Erythroblast (primary cell): ENCODE data around the gene MSMP.

Experiments used
- DNase-seq, 2 experiments: peaks; one replicate each; lab custom pipeline; 2025; lab: John Stamatoyannopoulos, UW
- GATA1 ChIP-seq: IDR thresholded peaks from 2 replicates; pipeline ENCODE4 v1.6.1; 2011; ENCODE audit warnings: low read depth, mild to moderate bottlenecking, control low read depth, low read length, moderate library complexity
- POLR2A ChIP-seq: IDR thresholded peaks from 2 replicates; pipeline ENCODE4 v1.6.1; 2011; ENCODE audit warnings: mild to moderate bottlenecking, low read length

MSMP gene

DNA sequence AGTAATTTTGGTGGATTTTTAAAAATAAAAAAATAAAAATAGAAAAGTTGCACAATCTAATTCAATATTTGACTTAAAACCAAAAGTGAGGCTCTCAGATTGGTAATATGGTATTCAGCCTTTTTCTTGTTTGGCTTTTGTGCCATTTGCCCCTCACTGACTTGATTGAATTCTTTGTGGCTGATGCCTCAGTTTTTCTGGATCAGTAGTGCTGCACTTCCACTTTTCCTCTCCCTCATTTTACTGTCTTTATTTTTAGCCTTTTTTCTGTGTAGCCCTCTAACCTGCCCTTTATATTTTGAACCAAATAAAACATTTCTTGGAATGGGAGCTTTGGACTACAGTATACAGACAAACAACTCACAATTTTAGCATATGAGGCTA, 3.8 kb upstream of the MSMP start:
- no peak for DNase-seq
- no peak for TF ChIP-seq GATA1
- no peak for TF ChIP-seq POLR2A

DNA sequence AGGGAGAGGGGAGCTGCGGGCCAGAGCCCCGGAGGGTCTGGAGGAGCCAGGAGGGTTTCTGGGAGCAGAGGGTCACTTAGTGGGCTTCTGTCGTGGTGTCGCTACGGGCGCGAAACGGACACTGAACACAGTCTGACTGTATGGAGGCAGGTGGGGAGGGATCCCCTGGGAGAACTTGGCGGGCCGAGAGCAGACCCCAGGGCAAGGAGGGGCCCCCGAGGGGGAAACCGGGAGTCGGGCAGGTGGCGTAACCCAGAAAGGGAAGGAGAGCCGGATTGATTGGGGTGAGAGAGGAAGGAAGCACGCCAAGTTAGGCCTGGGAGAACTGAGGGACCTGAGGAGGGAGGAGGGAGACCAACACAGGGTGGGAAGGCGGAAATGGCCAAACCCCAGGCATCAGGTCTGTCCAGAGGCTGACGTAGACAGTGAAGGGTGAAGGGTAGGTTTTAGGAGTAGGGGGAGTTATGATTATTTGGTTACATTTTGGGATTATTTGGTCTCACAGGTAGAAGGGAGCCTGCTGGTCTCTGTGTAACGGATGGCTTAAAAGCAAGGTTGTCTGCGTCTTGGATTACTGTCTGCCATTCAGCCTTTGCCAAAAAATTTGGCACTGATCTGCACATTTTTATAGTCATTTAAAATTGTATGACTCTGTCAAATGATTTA, 3.3 kb upstream of the MSMP start:
- peak; percentile 63 for TF ChIP-seq POLR2A
- no peak for TF ChIP-seq GATA1
- DNase-seq: peak; percentile 47 to 49

DNA sequence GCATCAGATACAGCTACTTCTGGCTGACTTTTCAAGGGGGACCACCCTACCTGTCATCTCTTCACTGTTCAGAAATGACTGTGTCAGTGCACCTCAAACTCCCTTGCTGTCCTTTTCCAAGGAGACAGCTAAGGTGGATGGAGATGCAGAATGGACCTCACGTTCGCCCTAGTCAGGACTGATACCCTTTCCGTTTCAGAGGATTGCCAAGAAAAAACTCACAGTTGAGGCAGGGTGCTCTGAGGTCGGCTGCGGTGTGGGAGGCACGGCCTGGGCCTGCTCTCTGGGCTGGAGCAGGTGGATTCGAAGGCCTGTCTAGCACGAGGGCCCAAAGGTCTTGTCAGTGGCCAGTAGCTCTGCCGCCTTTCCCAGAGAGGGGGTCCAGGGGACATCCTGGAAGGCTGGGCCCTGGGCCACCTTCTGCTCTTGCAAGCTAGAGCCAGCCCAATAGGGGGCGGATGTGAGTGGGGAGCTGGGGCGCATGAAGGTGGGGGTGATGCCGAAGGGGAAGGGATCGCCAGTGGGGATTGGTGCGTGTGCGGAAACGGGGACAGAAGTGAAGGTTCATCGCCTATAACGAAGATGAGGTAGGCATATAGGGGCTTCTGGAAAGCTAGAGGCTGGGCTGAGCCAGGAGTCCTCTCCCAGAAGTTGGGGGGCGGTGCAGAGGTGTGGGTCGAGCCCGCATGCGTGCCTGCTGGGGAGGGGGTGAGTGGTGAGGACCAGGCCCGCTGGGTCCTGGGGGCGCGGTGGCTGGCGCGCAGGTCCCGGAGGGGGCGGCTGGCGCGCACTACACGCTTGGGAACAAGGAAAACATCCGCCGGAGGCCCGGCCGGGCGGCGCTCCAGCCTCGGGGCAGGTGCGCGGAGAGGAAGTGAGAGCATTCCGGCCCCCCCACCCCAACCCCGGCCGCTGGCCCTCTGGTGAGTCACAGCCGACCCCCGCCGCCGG, 2.5 kb upstream of the MSMP start:
- TF ChIP-seq GATA1 (no peak), POLR2A (peak; percentile 28)

DNA sequence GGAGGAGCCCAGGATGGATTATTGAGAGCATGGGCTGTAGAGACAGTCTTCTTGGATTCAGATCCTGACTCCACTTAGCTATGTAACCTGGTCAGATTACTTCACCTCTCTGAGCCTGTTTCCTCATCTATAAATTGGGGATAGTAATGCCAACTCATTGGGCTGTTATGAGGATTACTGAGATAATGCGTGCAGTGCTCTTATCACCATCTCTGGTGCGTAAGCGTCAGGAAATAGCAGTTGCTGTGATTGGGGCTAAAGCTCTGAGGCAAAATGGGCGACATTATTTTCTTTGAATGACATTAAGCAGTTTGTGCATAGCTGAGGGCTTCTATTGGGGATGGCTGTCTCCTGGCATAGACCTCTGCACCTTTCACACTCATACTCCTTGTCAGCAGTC, 995 bp upstream of the MSMP start:
- TF ChIP-seq GATA1 (no peak), POLR2A (no peak)
- peak; percentile 56 to 58 for DNase-seq

More for the DNA sequence above, 2.5 kb upstream of the MSMP start:
- peak; percentile 77 to 80 for DNase-seq

DNA sequence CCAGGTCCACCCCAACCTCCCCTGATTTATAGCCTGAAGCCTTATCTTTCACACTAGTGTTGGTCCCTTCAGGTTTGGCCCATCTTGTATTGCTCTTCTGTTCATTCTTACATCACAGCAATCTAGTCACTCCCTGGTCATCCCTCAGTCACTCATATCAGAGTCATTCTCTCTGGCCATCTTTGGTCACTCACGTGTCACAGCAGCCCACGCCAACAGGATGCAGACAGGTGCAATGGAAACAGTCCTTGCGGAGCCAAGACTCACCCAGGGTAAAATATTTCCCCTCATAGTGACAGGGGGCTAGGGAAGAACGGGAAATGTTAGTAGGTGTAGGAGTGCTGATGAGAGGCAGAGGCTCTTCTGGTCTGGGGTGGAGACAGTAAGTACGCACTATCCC, 610 bp downstream of the MSMP start:
- no peak for TF ChIP-seq GATA1
- TF ChIP-seq POLR2A: no peak
- DNase-seq: no peak

DNA sequence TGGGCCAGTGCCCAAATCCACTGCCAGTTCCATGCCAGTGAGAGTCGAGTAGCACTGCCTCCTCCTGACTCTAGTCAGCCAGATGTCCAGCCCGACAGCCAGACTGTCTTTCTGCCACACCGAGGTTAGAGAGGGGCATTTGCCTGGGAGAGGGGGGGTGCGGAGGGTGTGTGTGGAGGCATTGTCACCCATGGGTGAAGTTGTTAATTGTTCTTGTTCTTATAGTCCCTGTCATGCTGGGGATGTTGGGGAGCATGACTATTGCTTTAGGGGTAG, 3.9 kb downstream of the MSMP start:
- no peak for DNase-seq
- TF ChIP-seq POLR2A (no peak), GATA1 (no peak)

DNA sequence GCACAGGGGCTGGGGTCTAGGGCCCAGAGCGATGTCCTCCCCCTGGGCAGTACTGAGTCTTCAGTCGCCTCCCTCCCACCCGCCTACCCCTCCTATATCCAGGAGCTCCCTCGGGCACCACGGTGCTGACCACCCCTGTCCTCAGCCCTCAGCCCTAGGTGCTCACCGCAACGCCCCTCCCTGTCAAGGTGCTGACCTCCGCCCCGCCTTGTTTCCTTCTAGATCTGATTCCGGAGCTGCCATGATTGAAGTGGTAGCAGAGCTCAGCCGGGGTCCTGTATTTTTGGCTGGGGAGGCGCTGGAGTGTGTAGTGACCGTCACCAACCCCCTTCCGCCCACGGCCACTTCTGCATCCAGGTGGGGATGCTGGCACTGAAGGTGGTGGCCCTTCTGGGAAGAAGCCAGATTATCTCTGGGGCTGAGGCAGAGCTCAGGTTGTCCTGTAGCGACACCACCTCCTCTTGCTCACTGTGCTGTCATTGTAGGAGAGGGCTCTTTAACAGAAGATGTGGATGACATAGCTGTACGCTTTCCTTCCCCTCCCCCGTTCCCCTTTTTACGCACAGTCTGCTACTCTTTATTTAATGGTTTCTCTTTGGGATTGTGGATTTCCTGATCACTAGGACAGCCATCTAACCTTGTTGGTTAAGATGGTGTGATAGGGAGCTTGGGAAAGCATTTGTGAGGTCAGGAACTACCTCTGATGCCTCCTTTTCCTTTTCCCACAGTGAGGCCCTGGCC, 4.4 kb downstream of the MSMP start:
- DNase-seq: peak; percentile 45 to 53
- TF ChIP-seq POLR2A: no peak
- no peak for TF ChIP-seq GATA1

DNA sequence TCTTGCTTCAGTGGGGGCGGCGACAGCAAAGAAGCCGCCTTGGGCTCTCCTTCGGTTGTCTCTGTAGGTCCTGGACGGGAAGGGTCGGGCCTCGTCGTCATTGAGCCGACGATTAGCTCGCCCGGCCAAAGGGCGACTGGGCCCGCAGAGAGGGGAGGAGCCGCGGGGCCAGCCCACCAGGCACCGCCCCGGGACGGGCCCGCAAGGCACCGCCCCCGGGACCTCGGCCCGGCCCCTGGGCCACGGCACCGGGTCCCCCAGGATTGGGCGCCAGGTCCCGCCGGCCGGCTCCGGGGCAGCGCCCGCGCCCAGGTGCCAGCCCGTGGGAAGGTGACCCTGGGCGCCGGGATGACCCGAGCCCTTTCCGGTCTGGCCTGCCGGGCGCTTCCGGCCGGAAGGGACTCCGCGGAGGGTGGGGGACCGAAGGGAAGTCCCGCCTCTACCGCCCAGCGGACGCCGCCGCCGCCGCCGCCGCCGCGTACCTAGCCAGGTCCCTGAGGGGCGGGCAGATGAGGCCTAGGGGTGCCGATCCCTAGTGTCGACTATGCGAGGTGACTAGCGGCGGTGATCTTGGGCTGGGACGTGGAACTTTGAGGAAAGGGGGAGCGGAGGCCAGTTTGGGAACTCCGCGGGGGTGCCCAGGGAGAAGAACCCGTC, 5.1 kb downstream of the MSMP start, which contains the start of the genes GBA2 and RGP1:
GBA2 (minus strand) TSS at position 371 of the 657 bp plus-strand sequence. CDS start 524 bp downstream, outside the sequence.
RGP1 (plus strand) TSS at position 430 of the 657 bp plus-strand sequence. CDS start 469 bp downstream, outside the sequence.
- TF ChIP-seq POLR2A (peak; percentile 64), GATA1 (no peak)
- DNase-seq: peak; percentile 82 to 87

DNA sequence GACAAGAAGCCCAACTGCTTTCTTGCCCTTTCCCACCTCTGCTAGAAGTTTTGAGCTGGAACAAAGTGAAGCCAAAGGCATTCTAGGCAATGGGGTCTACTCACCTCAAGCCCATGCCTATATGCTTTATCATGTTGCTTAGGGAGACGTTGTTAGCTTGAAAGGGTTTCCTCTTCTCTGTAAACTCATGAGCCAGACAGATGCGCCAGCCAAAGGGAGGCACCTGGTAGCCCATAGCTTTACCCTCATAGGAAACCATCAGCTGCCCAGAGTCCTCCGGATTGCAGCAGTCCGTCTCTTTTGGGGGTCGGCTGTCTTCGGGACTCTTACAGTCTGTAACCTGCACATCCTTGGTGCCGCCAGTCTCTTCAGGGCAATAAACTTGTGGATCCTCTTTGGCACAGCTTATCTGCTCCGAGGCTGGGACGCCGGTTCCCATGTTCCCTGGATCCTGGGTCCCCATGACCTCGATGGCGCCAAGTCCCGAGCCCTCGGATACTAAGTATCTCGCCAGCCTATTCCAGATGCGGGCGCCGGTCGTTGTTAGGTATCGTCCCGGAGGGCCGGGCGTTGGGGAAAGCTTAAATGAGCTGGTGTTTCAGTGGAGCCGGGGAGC, 5.7 kb downstream of the MSMP start:
- DNase-seq: peak; percentile 49 to 65
- TF ChIP-seq POLR2A: no peak
- no peak for TF ChIP-seq GATA1

DNA sequence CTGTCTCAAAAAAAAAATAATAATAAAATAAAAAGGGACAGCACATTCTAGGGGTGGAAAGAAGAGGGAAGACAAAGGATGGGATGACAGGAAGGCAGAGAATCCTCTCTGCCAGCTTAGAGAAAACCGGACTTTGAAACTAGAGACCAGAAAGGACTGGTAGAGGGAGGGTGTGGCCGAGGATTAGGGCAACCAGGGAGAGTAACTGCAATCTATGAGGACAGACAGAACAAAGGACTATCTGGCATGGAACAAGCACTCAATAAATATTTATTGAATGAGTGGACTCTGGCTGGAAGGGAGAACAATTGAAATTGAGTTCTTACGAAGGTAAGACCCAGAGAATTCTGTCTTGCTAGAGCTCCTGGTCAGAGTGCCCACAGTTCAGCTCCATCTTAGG, 7.5 kb downstream of the MSMP start:
- TF ChIP-seq GATA1 (no peak), POLR2A (no peak)
- peak; percentile 25 to 37 for DNase-seq

DNA sequence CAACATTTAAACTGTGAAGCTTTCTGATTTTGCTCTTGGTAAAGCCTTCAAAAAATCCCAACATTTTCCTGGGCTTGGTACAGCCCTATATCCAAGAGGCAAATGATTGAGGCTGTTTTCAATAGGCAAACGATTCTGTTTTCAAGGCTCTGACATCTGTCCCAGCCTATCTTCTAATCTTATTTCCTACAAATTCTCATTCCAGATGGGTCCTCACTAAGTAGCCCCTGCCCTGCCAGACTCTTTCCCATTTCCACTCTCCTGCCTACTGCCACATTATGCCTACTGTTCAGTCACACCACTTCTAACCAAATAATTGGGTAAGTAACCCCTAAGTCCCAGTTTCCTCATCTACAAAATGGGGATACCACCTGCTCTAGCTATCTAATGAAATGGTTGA, 8.5 kb downstream of the MSMP start:
- no peak for DNase-seq
- TF ChIP-seq POLR2A (no peak), GATA1 (no peak)

DNA sequence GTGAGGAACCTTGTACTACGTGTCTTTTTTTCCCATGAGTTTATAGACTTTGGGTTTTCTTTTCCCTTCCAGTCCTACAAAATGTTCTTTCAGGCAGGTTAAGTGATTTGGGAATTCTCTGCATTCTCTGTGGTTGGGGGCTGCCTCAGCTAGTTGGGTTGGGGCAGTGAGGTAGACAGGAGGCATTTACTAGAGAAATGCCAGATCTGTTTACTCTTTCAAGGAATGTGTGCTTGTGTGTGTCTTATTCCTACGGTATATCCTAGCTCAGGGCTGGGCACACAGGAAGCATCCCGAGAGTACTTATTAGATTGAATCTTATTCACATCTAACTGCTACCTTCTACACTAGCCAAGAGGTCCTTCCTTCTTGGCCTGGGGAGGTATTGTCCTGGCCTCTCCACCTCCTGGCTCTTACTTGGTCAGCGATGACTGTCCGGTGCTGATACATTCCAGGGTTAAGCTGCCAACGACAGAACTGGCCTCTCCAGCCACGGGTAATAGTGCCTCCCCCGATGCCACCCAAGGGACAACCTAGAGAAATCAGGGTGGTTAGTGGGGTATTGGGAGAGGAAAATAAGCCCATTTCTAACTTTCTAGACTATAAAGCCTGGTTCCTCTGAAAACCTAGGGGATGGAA, 10.1 kb downstream of the MSMP start:
- DNase-seq: no peak
- TF ChIP-seq POLR2A: no peak
- no peak for TF ChIP-seq GATA1
